ENCODE measurements around the gene CHST9. TPM values are rescaled to one million over a fixed set of nuclear protein-coding genes. Genes with fewer than 3 reads are reported as not detected.

CHST9 gene
- total RNA-seq, 4 donors from 2014 or later: 0.53 to 4.5 (median 1.8) TPM

- Histone ChIP-seq H3K9me3 (no peaks in the 10 kb centered on the region), H3K27ac (no peak overlapping the region), H3K4me1 (no peaks in the 10 kb centered on the region), H3K4me3 (no peak overlapping the region), H3K27me3 (no peaks in the 10 kb centered on the region), H3K36me3 (no peaks in the 10 kb centered on the region)
- 63 to 83% methylated on average over 5 of the region's 5 CpGs for WGBS, 2 donors
- TF ChIP-seq POLR2A (IDR thresholded peaks at IDR 0.05): no peak
- TF ChIP-seq, protein P1, sequence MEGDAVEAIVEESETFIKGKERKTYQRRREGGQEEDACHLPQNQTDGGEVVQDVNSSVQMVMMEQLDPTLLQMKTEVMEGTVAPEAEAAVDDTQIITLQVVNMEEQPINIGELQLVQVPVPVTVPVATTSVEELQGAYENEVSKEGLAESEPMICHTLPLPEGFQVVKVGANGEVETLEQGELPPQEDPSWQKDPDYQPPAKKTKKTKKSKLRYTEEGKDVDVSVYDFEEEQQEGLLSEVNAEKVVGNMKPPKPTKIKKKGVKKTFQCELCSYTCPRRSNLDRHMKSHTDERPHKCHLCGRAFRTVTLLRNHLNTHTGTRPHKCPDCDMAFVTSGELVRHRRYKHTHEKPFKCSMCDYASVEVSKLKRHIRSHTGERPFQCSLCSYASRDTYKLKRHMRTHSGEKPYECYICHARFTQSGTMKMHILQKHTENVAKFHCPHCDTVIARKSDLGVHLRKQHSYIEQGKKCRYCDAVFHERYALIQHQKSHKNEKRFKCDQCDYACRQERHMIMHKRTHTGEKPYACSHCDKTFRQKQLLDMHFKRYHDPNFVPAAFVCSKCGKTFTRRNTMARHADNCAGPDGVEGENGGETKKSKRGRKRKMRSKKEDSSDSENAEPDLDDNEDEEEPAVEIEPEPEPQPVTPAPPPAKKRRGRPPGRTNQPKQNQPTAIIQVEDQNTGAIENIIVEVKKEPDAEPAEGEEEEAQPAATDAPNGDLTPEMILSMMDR (IDR thresholded peaks at IDR 0.05): no peak
- no peak for DNase-seq
- intact Hi-C loops (cut with DNase I): no loop called here
These were observed 111.7 kb downstream of the CHST9 start for GRCh38 chr18:27073404-27073830.

DNA sequence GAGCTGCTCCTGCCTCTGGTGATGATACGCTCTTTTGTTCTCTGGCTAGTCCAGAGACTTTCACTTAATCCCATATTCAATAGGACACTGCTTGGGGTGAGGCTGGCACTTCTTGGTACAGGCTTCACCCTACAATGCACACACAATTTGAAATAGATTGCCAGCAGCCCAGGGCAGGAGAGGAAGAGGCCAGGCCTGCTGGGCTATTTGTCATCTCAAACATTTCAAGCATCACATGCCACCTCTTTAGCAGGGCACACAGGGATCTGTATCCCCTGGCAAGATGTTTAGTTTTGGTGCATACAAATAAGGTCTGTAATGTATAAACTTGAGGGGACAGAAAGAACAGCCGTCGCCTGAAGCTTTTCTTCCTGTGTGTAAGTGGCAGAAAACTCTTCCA lies 120.4 kb downstream of the CHST9 start:
- Histone ChIP-seq H3K27me3 (no peaks in the 10 kb centered on the region), H3K27ac (no peak overlapping the region), H3K4me1 (no peaks in the 10 kb centered on the region), H3K36me3 (no peaks in the 10 kb centered on the region), H3K9me3 (no peaks in the 10 kb centered on the region), H3K4me3 (no peak overlapping the region)
- intact Hi-C loops (cut with DNase I): no loop called here
- TF ChIP-seq, protein P1 (IDR thresholded peaks at IDR 0.05): no peak
- no peak for TF ChIP-seq POLR2A (IDR thresholded peaks at IDR 0.05)
- 74 to 80% methylated on average over 3 of the region's 3 CpGs for WGBS, 2 donors
- no peak for DNase-seq

DNA sequence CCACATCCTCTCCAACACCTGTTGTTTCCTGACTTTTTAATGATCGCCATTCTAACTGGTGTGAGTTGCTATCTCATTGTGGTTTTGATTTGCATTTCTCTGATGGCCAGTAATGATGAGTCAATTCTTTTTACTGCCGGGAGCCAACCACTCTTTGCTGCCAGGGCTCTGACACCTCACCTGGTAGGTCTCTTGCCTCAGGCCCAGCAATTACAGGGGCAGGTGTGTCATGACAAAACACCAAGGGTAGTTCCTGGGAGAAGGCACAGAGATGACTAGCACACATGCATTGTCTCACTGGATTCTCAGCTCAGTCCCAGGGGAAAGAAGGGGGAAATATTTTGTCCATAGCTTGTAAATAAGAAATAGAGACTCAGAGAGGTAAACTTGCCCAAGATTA lies 122.3 kb downstream of the CHST9 start:
- Histone ChIP-seq H3K9me3 (no peaks in the 10 kb centered on the region), H3K4me1 (no peaks in the 10 kb centered on the region), H3K27me3 (no peaks in the 10 kb centered on the region), H3K36me3 (no peaks in the 10 kb centered on the region), H3K27ac (no peak overlapping the region), H3K4me3 (no peak overlapping the region)
- no peak for DNase-seq
- intact Hi-C loops (cut with DNase I): no loop called here
- 44 to 67% methylated on average over 2 of the region's 2 CpGs for WGBS, 2 donors
- TF ChIP-seq POLR2A (IDR thresholded peaks at IDR 0.05): no peak

DNA sequence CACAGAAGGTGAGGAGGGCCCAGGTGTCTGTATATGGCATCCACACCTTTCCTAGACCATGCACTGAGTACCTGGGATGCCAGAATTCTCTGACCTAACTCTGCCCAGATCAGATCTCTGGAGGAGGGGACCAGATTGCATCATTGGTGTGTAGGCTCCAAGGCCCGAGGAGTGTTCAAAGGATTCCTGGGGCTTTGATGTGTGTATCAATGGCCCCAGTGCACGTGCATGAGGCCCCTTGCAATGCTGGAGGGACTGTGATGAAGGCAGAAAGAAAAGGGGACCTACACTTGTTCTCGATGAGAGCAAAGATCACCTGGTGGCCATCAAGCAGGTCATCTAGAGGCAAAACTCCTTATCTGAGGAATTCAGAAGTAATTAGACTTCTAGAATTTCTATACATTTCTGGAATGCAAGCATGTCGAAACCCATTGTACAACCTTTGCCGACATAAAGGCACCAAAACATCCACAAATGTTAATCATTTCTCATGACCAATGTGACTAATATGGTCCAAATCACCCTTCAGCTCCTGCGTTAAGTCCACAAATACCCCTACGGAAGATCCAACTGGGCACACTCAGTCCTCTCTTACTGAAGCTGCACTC lies 123.5 kb downstream of the CHST9 start:
- H3K4me1 ChIP-seq: peaks cover 0 to 5% (median 0%) of the 10 kb centered on the region in 3 donors
- TF ChIP-seq, protein P1 (IDR thresholded peaks at IDR 0.05): no peak
- no peak for TF ChIP-seq POLR2A (IDR thresholded peaks at IDR 0.05)
- H3K27me3 ChIP-seq: no peaks in the 10 kb centered on the region
- intact Hi-C loops (cut with DNase I): no loop called here
- no peak overlapping the region for H3K27ac ChIP-seq
- no peaks in the 10 kb centered on the region for H3K9me3 ChIP-seq
- no peaks in the 10 kb centered on the region for H3K36me3 ChIP-seq
- no peak for DNase-seq
- 88 to 90% methylated on average over 7 of the region's 7 CpGs for WGBS, 2 donors
- H3K4me3 ChIP-seq: no peak overlapping the region

DNA sequence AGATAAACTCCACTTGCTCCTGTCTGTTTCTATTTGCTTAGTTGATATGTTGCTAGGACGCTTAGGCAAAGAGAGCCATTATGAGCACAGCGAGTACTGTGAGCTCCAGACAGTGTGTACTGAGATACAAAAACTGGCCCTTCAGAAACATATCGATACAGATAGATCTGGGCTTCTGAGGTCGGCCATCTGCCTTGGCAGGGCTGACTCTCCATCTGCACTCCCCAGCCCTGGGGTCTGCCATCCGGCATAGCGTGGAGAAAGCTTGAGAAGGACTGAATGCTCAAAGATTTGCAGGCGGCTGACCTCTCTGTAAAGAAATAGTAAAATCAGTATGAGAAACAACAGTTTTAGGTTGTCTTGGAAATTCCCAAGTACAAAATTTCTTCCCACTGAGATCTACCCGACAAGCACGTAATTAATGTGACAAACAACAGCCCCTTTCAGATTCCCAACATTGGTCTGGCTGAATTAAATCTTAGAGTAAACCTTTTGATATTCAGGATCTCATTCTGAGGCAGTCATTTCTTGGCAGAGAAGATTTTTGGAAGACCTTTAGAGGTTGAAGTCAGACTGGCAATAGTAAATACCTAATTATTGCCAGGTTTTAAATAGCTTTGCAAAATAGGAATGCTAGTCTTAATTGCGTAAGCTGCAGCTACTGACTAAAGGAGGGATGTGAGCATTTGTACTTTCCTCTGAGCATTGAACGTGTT lies 127.4 kb downstream of the CHST9 start:
- DNase-seq: no peak
- peaks cover 0 to 5% (median 0%) of the 10 kb centered on the region in 3 donors for H3K4me1 ChIP-seq
- intact Hi-C loops (cut with DNase I): no loop called here
- H3K36me3 ChIP-seq: no peaks in the 10 kb centered on the region
- peak overlapping the region in 1 of 4 donors; percentile 0 for H3K4me3 ChIP-seq
- H3K27me3 ChIP-seq: no peaks in the 10 kb centered on the region
- no peak for TF ChIP-seq POLR2A (IDR thresholded peaks at IDR 0.05)
- TF ChIP-seq, protein P1 (IDR thresholded peaks at IDR 0.05): no peak
- no peaks in the 10 kb centered on the region for H3K9me3 ChIP-seq
- peak overlapping the region in 3 of 4 donors; percentile 41 to 59 (median 54) for H3K27ac ChIP-seq
- 54 to 57% methylated on average over 9 to 11 of the region's 11 CpGs for WGBS, 2 donors
